IPS-NIHi11 (cell line): ENCODE results near the gene DYSF.

ENCODE experiments used
- DNase-seq: peaks from one replicate; pipeline ENCODE4 v3.0.0; 2012; ENCODE audit warnings: mixed read lengths, low spot score

Gene DYSF

GRCh38 chr2:71552861-71553301, 99.5 kb downstream of the DYSF start:
- DNase-seq, result no peak

DNA sequence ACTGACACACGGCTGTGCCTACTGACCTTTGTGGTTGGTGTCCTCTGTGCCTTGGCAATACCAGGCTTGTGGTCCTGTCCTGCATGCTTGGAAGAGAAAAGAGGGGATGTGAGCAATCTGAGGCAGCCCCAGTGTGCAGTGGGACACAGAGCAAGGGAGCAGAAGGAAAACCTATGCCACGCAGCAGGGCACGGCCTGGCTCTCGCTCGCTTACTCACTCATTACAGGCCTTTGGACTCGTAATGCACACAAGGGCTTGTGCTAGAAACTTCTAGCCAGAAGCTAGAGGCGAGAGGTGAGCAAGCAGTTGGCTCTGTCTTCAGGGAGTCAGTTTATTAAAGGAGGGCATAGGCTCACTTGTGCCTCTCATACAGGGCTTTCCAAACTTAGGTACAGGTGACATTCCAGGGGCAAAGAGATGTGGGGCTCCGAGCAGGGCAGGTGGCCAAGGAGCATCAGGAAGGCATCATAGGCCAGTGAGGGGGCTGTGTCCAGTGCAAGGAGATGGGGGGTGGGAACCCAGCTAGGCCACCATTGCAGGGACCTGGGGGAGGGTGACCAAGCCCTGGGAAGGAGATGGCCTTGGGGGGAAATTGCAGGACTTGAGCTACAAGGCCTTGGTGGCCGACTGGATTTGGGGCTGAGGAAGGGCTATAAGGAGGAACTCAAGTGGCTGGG, 100.8 kb downstream of the DYSF start:
- no peak for DNase-seq

- no peak for DNase-seq
Observed at GRCh38 chr2:71554706-71555056, 101.3 kb downstream of the DYSF start.

DNA sequence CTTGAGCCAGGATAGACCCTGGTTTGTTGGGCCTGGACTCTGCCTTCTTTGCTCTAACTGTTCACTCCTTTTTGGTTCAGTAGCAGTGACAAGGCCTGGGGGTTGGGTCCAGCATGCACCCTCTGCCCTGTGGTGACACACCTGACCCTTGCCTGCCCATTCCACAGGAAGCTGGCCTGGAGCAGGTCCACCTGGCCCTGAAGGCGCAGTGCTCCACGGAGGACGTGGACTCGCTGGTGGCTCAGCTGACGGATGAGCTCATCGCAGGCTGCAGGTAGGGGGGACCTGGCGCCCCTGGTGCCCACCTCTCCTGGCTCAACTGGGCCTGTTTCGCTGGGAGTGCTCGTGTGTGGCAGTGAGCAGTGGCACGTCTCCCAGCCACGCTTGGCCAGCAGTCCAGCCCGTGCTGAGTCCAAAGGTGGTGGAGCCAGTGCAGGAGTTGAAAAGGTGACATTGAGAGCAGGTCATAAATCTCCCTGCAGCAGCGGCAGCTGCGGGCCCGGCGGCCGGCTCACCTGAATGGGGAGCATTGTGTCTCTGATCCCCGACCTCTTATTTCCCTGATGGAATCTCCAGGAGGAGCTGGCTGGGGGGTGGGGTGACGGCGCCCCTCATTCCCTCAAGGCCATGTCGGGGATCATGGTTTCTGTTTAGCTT, 102.6 kb downstream of the DYSF start:
- DNase-seq, result no peak

DNA sequence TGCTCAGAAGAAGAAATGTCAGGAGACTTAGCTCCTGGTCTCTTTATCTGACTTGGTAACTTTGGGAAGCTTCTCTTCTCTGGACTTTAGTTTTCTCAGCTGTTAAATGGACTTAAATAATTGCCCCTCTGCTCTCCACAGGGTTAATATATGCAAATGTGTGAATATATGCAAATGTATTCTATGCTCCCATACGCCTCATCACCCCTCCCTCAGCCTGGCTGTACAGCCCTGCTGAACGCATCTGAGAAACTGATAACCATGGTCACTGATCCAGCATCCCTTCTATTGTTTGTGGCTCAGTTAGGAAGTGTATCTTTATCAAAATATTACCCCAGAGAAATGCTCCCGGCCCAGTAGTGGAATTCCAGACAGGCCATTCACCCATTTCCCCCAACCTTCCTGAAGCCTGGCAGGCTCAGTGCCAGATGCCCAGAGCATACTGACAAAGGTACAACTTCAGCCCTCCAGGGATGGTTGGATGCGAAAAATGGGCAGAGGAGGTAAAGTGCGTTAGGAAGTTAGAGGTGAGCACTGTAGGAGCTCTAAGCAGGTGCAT, 103.4 kb downstream of the DYSF start:
- DNase-seq, result no peak

DNA sequence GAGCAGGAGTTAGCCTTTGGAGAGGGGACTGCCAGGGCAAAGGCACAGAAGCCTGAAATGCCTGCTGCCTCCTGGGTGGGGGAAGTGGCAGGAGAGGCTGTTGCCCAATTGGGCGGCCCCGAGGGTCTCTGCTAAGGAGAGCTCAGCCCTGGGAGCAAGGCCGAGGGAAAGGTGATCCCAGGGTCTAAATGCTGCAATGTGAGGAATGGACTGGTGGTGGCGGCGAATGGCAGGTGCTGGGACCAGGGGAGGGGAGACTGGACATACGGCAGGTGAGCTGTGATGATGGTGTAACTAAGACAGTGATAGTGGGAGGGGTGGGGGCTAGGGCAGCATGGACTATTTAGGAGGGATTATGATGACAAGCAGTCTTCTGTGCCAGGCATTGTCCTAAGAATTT, 104.0 kb downstream of the DYSF start:
- peak; percentile 68 for DNase-seq

- no peak for DNase-seq
Observed at GRCh38 chr2:71558300-71559051, 105.1 kb downstream of the DYSF start.

DNA sequence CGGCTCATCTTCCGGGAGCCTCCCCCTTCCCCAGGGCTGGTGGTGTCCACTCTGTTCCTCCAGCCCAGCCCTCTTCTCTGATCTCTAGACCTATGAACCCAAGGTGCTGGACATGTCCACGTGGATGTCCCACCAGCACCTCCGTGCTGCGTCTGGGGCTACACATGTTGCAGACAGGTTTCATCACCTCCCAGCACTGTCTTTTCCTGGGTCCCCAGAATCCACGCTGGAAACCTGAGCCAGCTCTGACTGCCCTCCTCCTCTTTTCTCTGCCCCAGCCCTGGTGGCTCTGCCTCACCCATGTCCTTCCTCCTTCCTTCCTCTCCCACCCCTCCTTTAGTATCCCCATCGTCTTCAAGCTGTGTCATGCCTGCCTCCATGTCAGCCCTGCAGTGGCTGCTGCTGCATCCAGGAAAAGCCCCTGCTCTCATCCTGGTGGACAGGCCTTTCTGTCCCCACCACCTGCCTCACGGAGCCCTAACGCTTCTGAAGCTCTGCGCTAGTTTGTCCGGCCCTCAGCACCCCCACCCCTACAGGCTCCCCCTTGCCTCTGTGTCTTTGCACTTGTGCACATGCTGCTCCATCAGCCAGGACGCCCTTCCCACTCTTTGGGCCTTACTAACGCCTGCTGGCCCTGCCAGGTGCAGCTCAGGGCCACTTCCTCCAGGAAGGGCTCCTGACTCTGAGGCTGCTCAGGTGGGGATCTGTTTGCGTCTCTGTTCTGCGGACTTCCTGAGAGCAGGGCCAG, 105.9 kb downstream of the DYSF start:
- DNase-seq, result no peak

GRCh38 chr2:71559828-71560637, 106.7 kb downstream of the DYSF start:
- no peak for DNase-seq

DNA sequence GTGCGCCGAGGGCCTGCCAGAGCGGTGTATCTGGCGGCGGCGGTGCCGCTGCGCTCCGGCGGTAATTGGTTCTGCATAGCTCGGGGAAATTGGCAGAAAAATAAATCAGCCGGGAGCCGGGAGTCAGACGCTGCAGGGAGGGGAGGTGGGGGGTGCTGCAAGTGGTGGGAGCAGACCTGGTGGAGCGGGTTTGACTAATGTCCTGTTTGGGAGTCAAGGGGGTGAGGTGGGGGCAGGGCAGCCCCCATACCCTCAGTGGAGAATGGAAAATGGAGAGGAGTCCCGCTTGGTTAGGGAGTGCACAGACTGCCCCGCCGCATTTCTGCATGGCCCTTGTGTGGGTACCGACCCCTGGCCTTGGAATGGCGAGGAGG, 107.3 kb downstream of the DYSF start:
- DNase-seq, result no peak

GRCh38 chr2:71561441-71562267, 108.3 kb downstream of the DYSF start:
- DNase-seq, result no peak

- DNase-seq, result no peak
Observed at GRCh38 chr2:71562518-71562917, 109.2 kb downstream of the DYSF start.

DNA sequence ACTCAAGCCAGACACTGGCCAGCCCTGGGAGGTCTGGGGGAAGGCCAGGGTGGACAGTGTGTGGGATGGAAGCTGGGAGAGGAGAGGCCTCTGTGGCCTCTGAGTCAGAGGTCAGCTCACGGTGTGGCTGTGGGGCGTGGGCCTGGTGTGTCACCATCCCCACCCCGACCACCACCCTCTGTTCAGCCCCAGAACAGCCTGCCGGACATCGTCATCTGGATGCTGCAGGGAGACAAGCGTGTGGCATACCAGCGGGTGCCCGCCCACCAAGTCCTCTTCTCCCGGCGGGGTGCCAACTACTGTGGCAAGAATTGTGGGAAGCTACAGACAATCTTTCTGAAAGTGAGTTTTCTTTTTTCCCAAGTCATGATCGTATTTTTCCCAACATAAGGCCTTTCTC, 110.5 kb downstream of the DYSF start:
- no peak for DNase-seq

DNA sequence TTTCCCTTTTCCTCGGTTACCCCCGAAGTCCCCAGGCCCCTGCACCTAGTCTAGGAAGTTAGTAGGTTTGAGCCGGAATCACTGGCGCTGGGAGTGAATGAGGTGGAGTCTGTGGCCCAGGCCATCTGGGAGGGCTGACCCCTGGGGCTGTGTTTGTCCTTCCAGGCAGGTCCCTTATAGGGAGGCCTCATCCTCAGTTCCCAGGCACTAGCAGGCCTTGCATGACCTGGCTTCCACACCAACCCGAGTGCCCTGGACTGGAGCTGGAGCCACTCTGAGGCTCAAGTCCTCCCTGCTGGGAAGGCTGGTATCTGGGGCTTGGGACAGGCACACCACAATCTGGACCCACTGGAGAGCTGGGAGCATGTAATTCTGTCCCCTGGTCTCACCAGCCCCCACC, 111.0 kb downstream of the DYSF start:
- no peak for DNase-seq

GRCh38 chr2:71564790-71565189, 111.4 kb downstream of the DYSF start:
- no peak for DNase-seq

GRCh38 chr2:71566372-71566771, 113.0 kb downstream of the DYSF start:
- DNase-seq, result no peak

DNA sequence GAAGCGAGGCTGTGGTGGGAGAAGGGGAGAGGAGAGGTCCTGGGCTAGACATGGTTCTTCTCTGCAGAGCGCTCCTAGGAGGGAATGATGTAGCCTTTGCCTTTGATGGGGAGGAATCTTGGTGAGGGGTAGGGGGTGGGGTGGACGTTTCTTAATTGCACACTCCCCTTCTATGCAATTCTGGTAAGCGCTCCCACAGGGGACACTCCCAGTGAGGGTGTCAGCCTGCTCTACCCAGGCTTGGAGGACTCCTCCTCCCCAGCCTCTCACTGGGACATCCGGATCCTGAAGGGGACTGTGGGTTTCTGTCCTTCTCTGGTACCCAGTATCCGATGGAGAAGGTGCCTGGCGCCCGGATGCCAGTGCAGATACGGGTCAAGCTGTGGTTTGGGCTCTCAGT, 114.3 kb downstream of the DYSF start:
- DNase-seq, result no peak

DNA sequence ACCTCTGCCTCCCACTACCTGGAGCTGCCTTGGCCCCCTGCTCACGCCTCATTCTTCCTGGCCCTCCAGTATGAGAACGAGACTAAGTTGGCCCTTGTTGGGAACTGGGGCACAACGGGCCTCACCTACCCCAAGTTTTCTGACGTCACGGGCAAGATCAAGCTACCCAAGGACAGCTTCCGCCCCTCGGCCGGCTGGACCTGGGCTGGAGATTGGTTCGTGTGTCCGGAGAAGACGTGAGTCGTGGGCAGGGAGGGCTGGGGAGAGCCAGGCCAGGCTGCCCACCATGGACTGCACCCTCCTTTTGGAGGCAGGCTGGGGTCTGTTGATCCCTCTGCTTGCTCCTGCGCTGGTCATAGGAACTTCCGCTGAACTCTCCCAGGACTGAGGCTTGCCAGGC, 114.7 kb downstream of the DYSF start:
- no peak for DNase-seq

GRCh38 chr2:71570511-71570910, 117.2 kb downstream of the DYSF start:
- DNase-seq, result no peak

DNA sequence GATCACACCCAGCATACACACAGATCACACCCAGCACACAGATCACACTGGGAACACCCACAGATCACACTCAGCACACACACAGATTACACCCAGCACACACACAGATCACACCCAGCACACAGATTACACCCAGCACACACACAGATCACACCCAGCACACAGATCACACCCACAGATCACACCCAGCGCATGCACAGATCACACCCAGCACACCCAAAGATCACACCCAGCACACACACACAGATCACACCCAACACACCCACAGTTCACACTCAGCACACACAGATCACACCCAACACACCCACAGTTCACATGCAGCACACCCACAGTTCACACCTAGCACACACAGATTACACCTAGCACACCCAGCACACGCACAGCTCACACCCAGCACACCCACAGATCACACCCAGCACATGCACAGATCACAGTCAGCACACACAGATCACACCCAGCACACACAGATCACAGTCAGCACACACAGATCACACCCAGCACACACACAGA, 117.6 kb downstream of the DYSF start:
- DNase-seq, result no peak
